ENCODE results near the gene BAZ2A.

Gene BAZ2A

GRCh38 chr12:56645717-56646446 is 15.8 kb upstream of the BAZ2A start, which contains the start of gene ATP5F1B (continued):
- TF ChIP-seq ZNF704 (tag by site-specific recombination; IDR thresholded peaks at IDR 0.05) (no peak), ZIC2 (tag by site-specific recombination; IDR thresholded peaks at IDR 0.05) (no peak), ZNF292 (tag by site-specific recombination; IDR thresholded peaks at IDR 0.05; ENCODE audit: borderline replicate concordance, low read depth) (no peak), ZNF510 (tag by site-specific recombination; IDR thresholded peaks at IDR 0.05; ENCODE audit: insufficient replicate concordance) (no peak), ZNF658 (tag by site-specific recombination; IDR thresholded peaks at IDR 0.05) (no peak), PATZ1 (tag by site-specific recombination; IDR thresholded peaks at IDR 0.05) (peak; percentile 57; the same call in 1 of the 2 replicates), SCRT2 (tag by site-specific recombination; IDR thresholded peaks at IDR 0.05) (peak; percentile 98), ZNF404 (tag by site-specific recombination; IDR thresholded peaks at IDR 0.05) (no peak), ZBTB48 (tag by site-specific recombination; IDR thresholded peaks at IDR 0.05) (peak; percentile 59; the same call in 1 of the 2 replicates), ZNF184 (tag by site-specific recombination; IDR thresholded peaks at IDR 0.05) (no peak; the same call in 1 of the 2 replicates), ZFP69B (tag by site-specific recombination; IDR thresholded peaks at IDR 0.05) (no peak), BCL11A (tag by site-specific recombination; IDR thresholded peaks at IDR 0.05; ENCODE audit: low read depth) (no peak), YY2 (tag by site-specific recombination; IDR thresholded peaks at IDR 0.05) (peak; percentile 60; the same call in 1 of the 2 replicates), PBX3 (CRISPR knock-in tag; IDR thresholded peaks at IDR 0.05) (peak; percentile 98), ZFP37 (tag by site-specific recombination; IDR thresholded peaks at IDR 0.05) (no peak), KLF16 (tag by site-specific recombination; IDR thresholded peaks at IDR 0.05) (0 out of 2 replicates have a peak, but pooled peaks have one; percentile 57), ZNF747 (tag by site-specific recombination; IDR thresholded peaks at IDR 0.05) (no peak), ZNF138 (tag by site-specific recombination; IDR thresholded peaks at IDR 0.05; ENCODE audit: borderline replicate concordance) (no peak), ZNF37A (tag by site-specific recombination; IDR thresholded peaks at IDR 0.05) (no peak), HOXD13 (CRISPR knock-in tag; IDR thresholded peaks at IDR 0.05; ENCODE audit: borderline replicate concordance) (no peak), ZBTB10 (tag by site-specific recombination; IDR thresholded peaks at IDR 0.05) (peak; percentile 62), ZNF112 (tag by site-specific recombination; IDR thresholded peaks at IDR 0.05) (no peak), ZNF530 (tag by site-specific recombination; IDR thresholded peaks at IDR 0.05; ENCODE audit: low read depth) (no peak), ZNF777 (tag by site-specific recombination; IDR thresholded peaks at IDR 0.05; ENCODE audit: borderline replicate concordance) (no peak), ZFP41 (tag by site-specific recombination; IDR thresholded peaks at IDR 0.05; ENCODE audit: borderline replicate concordance) (no peak), ZSCAN5A (tag by site-specific recombination; IDR thresholded peaks at IDR 0.05) (no peak), ZNF639 (tag by site-specific recombination; IDR thresholded peaks at IDR 0.05) (no peak), PRDM4 (tag by site-specific recombination; IDR thresholded peaks at IDR 0.05) (no peak)

Data from HEK293 (cell line).